K562 (cell line): ENCODE results near the gene IFNK. TPM values are rescaled to one million over a fixed set of nuclear protein-coding genes. Genes with fewer than 3 reads are reported as not detected.

Experiments
- ATAC-seq: fragments of 200-7000 bp; cut with Tn5 transposase; 3 replicates; pipeline ENCODE4 v1.9.1; 2020; ENCODE audit warnings: moderate library complexity
- BruUV-seq: library from RNA; stranded (reverse); fragments of 400-500 nt; replicated peaks from 2 replicates; lab custom pipeline; 2021; lab: Mats Ljungman, UMichigan
- CTCF ChIA-PET: fragments of 300-600 bp; formaldehyde crosslinking; extraction: SDS; loops from one replicate; lab custom pipeline; 2021; ENCODE audit warnings: low intra/inter-chr PET ratio; lab: Yijun Ruan, JAX
- POLR2A ChIA-PET: fragments of 300-600, 350-650 bp; sonication (Branson Sonifier 250); formaldehyde crosslinking; extraction: SDS; loops from one replicate; lab custom pipeline; 2021; ENCODE audit warnings: antibody characterized with exemption, inconsistent platforms; lab: Yijun Ruan, JAX
- DNase-seq, 4 experiments: peaks; one replicate each; pipeline versions ENCODE4 v3.0.0 to v3.0.0-alpha.2; 2011 to 2018; ENCODE audit warnings: low spot score in 3 of 4, mixed read lengths in 3 of 4; ENCODE audit errors: extremely low read depth in 1 of 4
- FAIRE-seq: peaks from 2 replicates; lab custom pipeline; 2011; peaks lifted over from hg19 to GRCh38; lab: Jason Lieb, UNC
- H2AFZ ChIP-seq: 2 replicates; pipeline ENCODE4 v1.6.0; 2011; ENCODE audit warnings: low read depth, low read length, control low read depth, inconsistent platforms
- H3K27ac ChIP-seq: fragments of 200-600 bp; 3 replicates; pipeline ENCODE4 v1.8.0; 2011; ENCODE audit warnings: low read depth, mild to moderate bottlenecking, control low read depth, inconsistent platforms, low read length, moderate library complexity, mixed read lengths; ENCODE audit errors: extremely low read depth
- H3K27me3 ChIP-seq, 2 experiments: fragments of 300-600 bp in 1 of 2; 2 replicates in 1 of 2; 3 replicates in 1 of 2; pipeline versions ENCODE4 v1.6.0 to v1.8.0; 2011; ENCODE audit warnings: inconsistent platforms in 2 of 2, low read length in 2 of 2, mild to moderate bottlenecking in 1 of 2, mixed read lengths in 1 of 2, moderate library complexity in 1 of 2; ENCODE audit not compliant: control insufficient read depth in 2 of 2, insufficient read depth in 2 of 2
- H3K36me3 ChIP-seq: fragments of 300-600 bp; 3 replicates; pipeline ENCODE4 v1.8.0; 2011; ENCODE audit warnings: mild to moderate bottlenecking, low read length, inconsistent platforms; ENCODE audit not compliant: control insufficient read depth, insufficient read depth
- H3K4me1 ChIP-seq, 2 experiments: fragments of 200-600 bp in 1 of 2; replicated peaks in 1 of 2; 2 replicates in 1 of 2; 3 replicates in 1 of 2; pipeline versions ENCODE4 v1.5.1 to v1.8.0; 2011; ENCODE audit warnings: inconsistent platforms in 2 of 2, low read length in 2 of 2, mild to moderate bottlenecking in 1 of 2, mixed read lengths in 1 of 2, moderate library complexity in 1 of 2; ENCODE audit not compliant: control insufficient read depth in 2 of 2, insufficient read depth in 2 of 2
- H3K4me2 ChIP-seq: 2 replicates; pipeline ENCODE4 v1.6.1; 2011; ENCODE audit warnings: low read length, control low read depth, inconsistent platforms, mixed read lengths; ENCODE audit not compliant: insufficient read depth
- H3K4me3 ChIP-seq: fragments of 200-600 bp; sonication (generic), shearing (Covaris generic); 2 replicates; pipeline ENCODE4 v1.5.1; 2016; ENCODE audit warnings: control low read depth, inconsistent platforms
- H3K79me2 ChIP-seq: fragments of 200-600 bp; 3 replicates; pipeline ENCODE4 v1.8.0; 2011; ENCODE audit warnings: low read length, inconsistent platforms; ENCODE audit not compliant: control insufficient read depth, insufficient read depth
- H3K9ac ChIP-seq, 2 experiments: 2 replicates each; pipeline versions ENCODE4 v1.6.0 to v1.6.1; 2011; ENCODE audit warnings: low read depth in 2 of 2, low read length in 2 of 2, control low read depth in 1 of 2, inconsistent platforms in 1 of 2, mild to moderate bottlenecking in 1 of 2, mixed read lengths in 1 of 2; ENCODE audit not compliant: insufficient read depth in 1 of 2
- H3K9me1 ChIP-seq: one replicate; pipeline ENCODE4 v1.6.0; 2011; ENCODE audit warnings: inconsistent platforms, mild to moderate bottlenecking, low read length, moderate library complexity; ENCODE audit not compliant: control insufficient read depth, insufficient read depth
- H3K9me3 ChIP-seq: replicated peaks from 2 replicates; pipeline ENCODE4 v1.5.1; 2011; ENCODE audit warnings: low read depth, low read length, inconsistent platforms; ENCODE audit not compliant: control insufficient read depth, insufficient read depth
- H4K20me1 ChIP-seq: replicated peaks from 2 replicates; pipeline ENCODE4 v1.6.1; 2011; ENCODE audit warnings: low read length, inconsistent platforms, mixed read lengths; ENCODE audit not compliant: control insufficient read depth, insufficient read depth
- ATF2 ChIP-seq: sonication (generic); formaldehyde crosslinking; IDR thresholded peaks from 2 replicates; pipeline ENCODE4 v1.8.1; 2022; ENCODE audit warnings: missing genetic modification reagents
- BRF2 ChIP-seq: IDR thresholded peaks from 3 replicates; pipeline ENCODE4 v1.6.1; 2011; ENCODE audit warnings: borderline replicate concordance, mild to moderate bottlenecking; ENCODE audit not compliant: insufficient read length, insufficient read depth
- ID3 ChIP-seq, 2 experiments: fragments of 250-450 bp in 1 of 2; fragments of 450-650 bp in 1 of 2; sonication (Bioruptor Pico) in 1 of 2; IDR thresholded peaks; 2 replicates each; pipeline versions ENCODE4 v1.6.1 to v1.8.0; 2016 to 2021; ENCODE audit warnings: mild to moderate bottlenecking in 2 of 2, moderate library complexity in 2 of 2, missing compliant biosample characterization in 1 of 2, missing genetic modification characterization in 1 of 2
- IRF9 ChIP-seq: fragments of 450-650 bp; IDR thresholded peaks from 2 replicates; pipeline ENCODE4 v1.6.1; 2016; ENCODE audit warnings: missing biosample characterization, missing genetic modification characterization
- SMARCA4 ChIP-seq: fragments of 450-650 bp; IDR thresholded peaks from 2 replicates; pipeline ENCODE4 v1.6.1; 2016
- SMARCE1 ChIP-seq: fragments of 450-650 bp; IDR thresholded peaks from 2 replicates; pipeline ENCODE4 v1.7.1; 2016; ENCODE audit warnings: mild to moderate bottlenecking
- STAT5B ChIP-seq: fragments of 250-450 bp; sonication (Bioruptor Pico); IDR thresholded peaks from 2 replicates; pipeline ENCODE4 v1.8.0; 2021; ENCODE audit warnings: mild to moderate bottlenecking, inconsistent platforms
- TFAP4 ChIP-seq: sonication (generic); formaldehyde crosslinking; IDR thresholded peaks from 2 replicates; pipeline ENCODE4 v1.8.0; 2022; ENCODE audit warnings: missing genetic modification reagents, mild to moderate bottlenecking, moderate library complexity, borderline replicate concordance
- WHSC1 ChIP-seq: IDR thresholded peaks from one replicate; pipeline ENCODE4 v1.6.1; 2012; ENCODE audit warnings: low read length, control low read depth, inconsistent platforms
- ZBTB9 ChIP-seq: fragments of 450-650 bp; formaldehyde crosslinking; IDR thresholded peaks from 2 replicates; pipeline ENCODE4 v1.4.0; 2020; ENCODE audit warnings: mild to moderate bottlenecking, moderate library complexity
- ZNF518B ChIP-seq: fragments of 250-450 bp; sonication (Bioruptor Pico); IDR thresholded peaks from 2 replicates; pipeline ENCODE4 v1.5.0; 2021; ENCODE audit warnings: mild to moderate bottlenecking, moderate library complexity
- WGBS: fragments of 100-300 bp; shearing (Covaris generic); methylation state at CpG from one replicate; pipeline ENCODE4 v1.1.6; 2016; ENCODE audit warnings: low coverage, mixed read lengths; ENCODE audit not compliant: insufficient coverage; ENCODE audit errors: missing lambda C conversion rate; 5-methylcytosine and 5-hydroxymethylcytosine counted together
- in situ Hi-C: fragments of 300-500 bp; cut with MboI; formaldehyde crosslinking; loops from 4 replicates; pipeline ENCODE4 v1.15.0; 2018; ENCODE audit warnings: inconsistent platforms, mixed read lengths
- intact Hi-C: fragments of 100-400 bp; cut with micrococcal nuclease; formaldehyde crosslinking; loops from 2 replicates; pipeline ENCODE4 v1.14.2; 2022
- polyA plus RNA-seq, 8 experiments: library from polyadenylated mRNA; depleted of rRNA in 4 of 8; stranded (reverse) in 5 of 8; unstranded in 3 of 8; fragments of >200 nt; fragmentation: Nextera tagmentation in 2 of 8; fragmentation: Illumina TruSeq in 1 of 8; extraction: Ambion mirVana in 2 of 8; extraction: Trizol in 1 of 8; gene quantifications; 2 replicates each; pipeline versions ENCODE4 v1.2.1 to v1.2.3, GENCODE V29; 2011 to 2014; ENCODE audit warnings: inconsistent platforms in 1 of 8, missing spikeins in 1 of 8
- total RNA-seq, 7 experiments: library from RNA; depleted of rRNA in 6 of 7; stranded (reverse); fragments of >200 nt in 6 of 7; fragmentation: Illumina TruSeq in 2 of 7; extraction: Trizol in 2 of 7; gene quantifications; 2 replicates each; pipeline versions ENCODE4 v1.2.1 to v1.2.3, GENCODE V29; 2011 to 2021; ENCODE audit warnings: low replicate concordance in 1 of 7

IFNK gene
- total and polyA plus RNA-seq, 9 of the 15 experiments (the other 6 are each of a cell fraction or from before 2014, with no cell fraction given), result 0.11 TPM; not detected in 8

GRCh38 chr9:27534131-27534530 lies 10.0 kb downstream of the IFNK start:
- no peak for DNase-seq
- Histone ChIP-seq H3K4me3 (no peak overlapping the region), H3K9me1 (no peaks in the 10 kb centered on the region), H2AFZ (peak overlapping the region; percentile 55; the same call in 1 of the 2 replicates), H3K4me2 (no peak overlapping the region), H3K27me3 (no peaks in the 10 kb centered on the region), H3K9ac (no peak overlapping the region), H3K4me1 (peaks cover 3 to 7% of the 10 kb centered on the region in 2 experiments; a peak in 4 of 5 replicates), H3K27ac (no peak overlapping the region), H3K79me2 (peaks cover 14% of the 10 kb centered on the region), H3K36me3 (no peaks in the 10 kb centered on the region), H4K20me1 (no peaks in the 10 kb centered on the region), H3K9me3 (no peaks in the 10 kb centered on the region)
- BruUV-seq, result no TSS peak
- CTCF ChIA-PET, result interaction anchor here (0.6 kb wide), 1 partner anchor 201 kb away, joined by 3 read pairs; no protein-coding TSS in a partner anchor
- no peak for ATAC-seq
- POLR2A ChIA-PET, result no interaction called here
- FAIRE-seq, result no peak
- in situ Hi-C loops (loop anchor here (5.0 kb wide), 1 partner anchor 197 kb away; no protein-coding TSS in a partner anchor), intact Hi-C loops (loop anchor here (10.0 kb wide), 1 partner anchor 99 kb away; no protein-coding TSS in a partner anchor)
- 18% methylated on average over 4 of the region's 4 CpGs for WGBS
- TF ChIP-seq TFAP4 (CRISPR knock-in tag), result no peak
- TF ChIP-seq WHSC1, result no peak
- TF ChIP-seq ATF2 (CRISPR knock-in tag), result no peak
- TF ChIP-seq SMARCE1, result no peak
- no peak for TF ChIP-seq STAT5B (CRISPR knock-in tag)
- TF ChIP-seq ZNF518B, result no peak
- no peak for TF ChIP-seq IRF9 (tag)
- no peak for TF ChIP-seq ID3 (CRISPR knock-in tag; IDR thresholded peaks at IDR 0.05)
- TF ChIP-seq ID3 (tag; IDR thresholded peaks at IDR 0.05), result no peak
- TF ChIP-seq BRF2, result no peak
- no peak for TF ChIP-seq SMARCA4
- no peak for TF ChIP-seq ZBTB9 (CRISPR knock-in tag)
